B cell (primary cell): Measurements from ENCODE around the gene RBM45. TPM values are rescaled to one million over a fixed set of nuclear protein-coding genes. Genes with fewer than 3 reads are reported as not detected.

Source experiments
- ATAC-seq: fragments of 200-7000 bp; cut with Tn5 transposase; one replicate; pipeline ENCODE4 v1.10.0; 2021; ENCODE audit warnings: low read depth, mild to moderate bottlenecking, moderate number of reproducible peaks, moderate library complexity
- CTCF ChIA-PET: fragments of 350-600 bp; sonication (Branson Sonifier 250); formaldehyde crosslinking; loops from one replicate; lab custom pipeline; 2021; ENCODE audit warnings: antibody characterized with exemption, inconsistent platforms; lab: Charles Lee
- POLR2A ChIA-PET: fragments of 350-600 bp; sonication (Branson Sonifier 250); formaldehyde crosslinking; loops from one replicate; lab custom pipeline; 2021; ENCODE audit warnings: antibody characterized with exemption; lab: Charles Lee
- DNase-seq: peaks from one replicate; pipeline ENCODE4 v3.0.0; 2013
- H2AFZ ChIP-seq: 2 replicates; pipeline ENCODE4 v1.6.1; 2012; ENCODE audit warnings: mild to moderate bottlenecking, low read depth, low read length; ENCODE audit not compliant: insufficient read depth, poor library complexity, severe bottlenecking
- H3K27ac ChIP-seq, 2 donors: 1 replicate in 1 of 2; 2 replicates in 1 of 2; pipeline ENCODE4 v1.5.1; 2012 to 2013; ENCODE audit warnings: low read length in 2 of 2, mild to moderate bottlenecking in 2 of 2, moderate library complexity in 1 of 2
- H3K27me3 ChIP-seq, 4 experiments: fragments of 200-600 bp in 1 of 4; sonication (generic) in 1 of 4; replicated peaks in 1 of 4; 1 replicate in 2 of 4; 2 replicates in 2 of 4; pipeline versions ENCODE4 v1.6.1 to v1.7.0; 2013 to 2016; ENCODE audit warnings: low read length in 3 of 4, mild to moderate bottlenecking in 2 of 4, mixed read lengths in 1 of 4, moderate library complexity in 1 of 4; ENCODE audit not compliant: insufficient read depth in 4 of 4, control insufficient read depth in 3 of 4; ENCODE audit errors: control extremely low read depth in 1 of 4
- H3K36me3 ChIP-seq, 2 experiments: replicated peaks in 1 of 2; 1 replicate in 1 of 2; 2 replicates in 1 of 2; pipeline versions ENCODE4 v1.6.1 to v1.7.1; 2013; ENCODE audit warnings: low read length in 1 of 2; ENCODE audit not compliant: insufficient read depth in 2 of 2, control insufficient read depth in 1 of 2; ENCODE audit errors: control extremely low read depth in 1 of 2, extremely low read depth in 1 of 2
- H3K4me1 ChIP-seq, 2 donors: fragments of 200-600 bp in 1 of 2; sonication (generic) in 1 of 2; 1 replicate in 1 of 2; 2 replicates in 1 of 2; pipeline versions ENCODE4 v1.5.1 to v1.6.1; 2013 to 2017; ENCODE audit warnings: low read length in 2 of 2; ENCODE audit not compliant: control insufficient read depth in 2 of 2, insufficient read depth in 2 of 2
- H3K4me2 ChIP-seq: replicated peaks from 2 replicates; pipeline ENCODE3; 2012; ENCODE audit warnings: mild to moderate bottlenecking, low read depth, low read length; ENCODE audit not compliant: poor library complexity, severe bottlenecking
- H3K4me3 ChIP-seq, 5 experiments: fragments of 200-600 bp in 1 of 5; sonication (generic) in 1 of 5; 1 replicate in 3 of 5; 2 replicates in 2 of 5; pipeline versions ENCODE4 v1.5.1 to v1.7.0; 2011 to 2016; ENCODE audit warnings: low read length in 4 of 5, mild to moderate bottlenecking in 4 of 5, low read depth in 2 of 5, control low read depth in 1 of 5, moderate library complexity in 1 of 5; ENCODE audit not compliant: insufficient read depth in 1 of 5; ENCODE audit errors: control extremely low read depth in 1 of 5, extremely low read depth in 1 of 5
- H3K79me2 ChIP-seq: fragments of 200-600 bp; sonication (generic); one replicate; pipeline ENCODE4 v1.6.0; 2016; ENCODE audit warnings: low read length; ENCODE audit not compliant: control insufficient read depth, insufficient read depth
- H3K9ac ChIP-seq: fragments of 200-600 bp; sonication (generic); 2 replicates; pipeline ENCODE4 v1.6.1; 2017; ENCODE audit warnings: mild to moderate bottlenecking, low read length, moderate library complexity
- H3K9me3 ChIP-seq, 3 donors: one replicate each; pipeline versions ENCODE4 v1.6.1 to v1.7.1; 2013; ENCODE audit warnings: low read length in 2 of 3; ENCODE audit not compliant: control insufficient read depth in 2 of 3, insufficient read depth in 1 of 3; ENCODE audit errors: control extremely low read depth in 1 of 3
- H4K20me1 ChIP-seq: 2 replicates; pipeline ENCODE4 v1.6.0; 2012; ENCODE audit warnings: mild to moderate bottlenecking, low read length; ENCODE audit not compliant: insufficient read depth, control insufficient read depth, poor library complexity, severe bottlenecking
- H3K27ac Mint-ChIP-seq: one replicate; pipeline ENCODE4 v1.8.0; 2021; ENCODE audit warnings: mixed read lengths
- H3K27me3 Mint-ChIP-seq: one replicate; pipeline ENCODE4 v1.8.0; 2021; ENCODE audit warnings: mixed read lengths
- H3K4me1 Mint-ChIP-seq: one replicate; pipeline ENCODE4 v1.8.0; 2021; ENCODE audit warnings: mixed read lengths
- H3K4me3 Mint-ChIP-seq: one replicate; pipeline ENCODE4 v1.8.0; 2021; ENCODE audit warnings: mixed read lengths
- H3K9me3 Mint-ChIP-seq: one replicate; pipeline ENCODE4 v1.8.0; 2022; ENCODE audit warnings: mixed read lengths; ENCODE audit not compliant: insufficient read depth
- EZH2 ChIP-seq: IDR thresholded peaks from 2 replicates; pipeline ENCODE4 v1.6.1; 2012; ENCODE audit warnings: borderline replicate concordance, low read depth, mild to moderate bottlenecking, moderate library complexity, low read length; ENCODE audit not compliant: insufficient read depth, poor library complexity, severe bottlenecking
- WGBS: methylation state at CpG from one replicate; pipeline ENCODE4 v1.1.5; 2013; ENCODE audit warnings: missing lambda C conversion rate; ENCODE audit not compliant: insufficient coverage; 5-methylcytosine and 5-hydroxymethylcytosine counted together
- intact Hi-C: fragments of 100-400 bp; cut with micrococcal nuclease; formaldehyde crosslinking; loops from one replicate; pipeline ENCODE4 v1.10.0; 2022
- polyA plus RNA-seq: library from polyadenylated mRNA; depleted of rRNA; stranded (reverse); fragments of >200 nt; gene quantifications from 2 replicates; pipeline ENCODE4 v1.2.3, GENCODE V29; 2012
- total RNA-seq, 2 donors: library from RNA; stranded (reverse); fragments of 120-200 nt in 1 of 2; gene quantifications; 1 replicate in 1 of 2; 2 replicates in 1 of 2; pipeline versions ENCODE4 v1.2.3 to v1.2.4, GENCODE V29; 2013 to 2022
- TF ChIP-seq, protein P1 (sequence below): fragments of 200-600 bp; IDR thresholded peaks from one replicate; pipeline ENCODE4 v1.8.0; 2022; ENCODE audit warnings: antibody characterized with exemption, mild to moderate bottlenecking

RBM45 gene
- total and polyA plus RNA-seq, 2 donors (not counting 1 experiment from before 2014, with no cell fraction given): 4.6 to 24.0 TPM

DNA sequence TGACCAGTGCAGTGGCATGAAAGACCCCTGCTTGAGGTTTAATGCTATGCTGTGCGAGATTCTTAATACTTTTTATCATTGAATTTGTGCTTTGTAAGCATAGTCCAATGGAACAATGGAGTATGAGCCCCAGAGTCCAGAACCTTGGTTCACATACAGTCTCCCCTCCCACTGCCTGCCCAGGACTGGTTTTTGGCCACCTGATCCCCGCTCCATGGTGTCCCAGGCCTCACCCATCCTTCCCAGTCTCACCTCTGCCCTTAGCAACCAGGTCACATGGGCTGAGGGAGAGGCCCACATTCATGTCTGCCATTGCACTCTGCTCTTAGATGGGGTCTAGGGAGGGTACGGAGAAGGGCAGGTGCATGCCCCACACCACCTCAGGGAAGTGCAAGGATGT lies 45.9 kb upstream of the RBM45 start:
- H2AFZ ChIP-seq: no peak overlapping the region
- Mint-ChIP-seq H3K9me3 (no peaks in the 10 kb centered on the region), H3K4me1 (no peaks in the 10 kb centered on the region), H3K27me3 (peaks cover 41% of the 10 kb centered on the region), H3K4me3 (no peak overlapping the region), H3K27ac (no peak overlapping the region)
- H3K4me2 ChIP-seq: no peak overlapping the region
- no peaks in the 10 kb centered on the region for H4K20me1 ChIP-seq
- intact Hi-C loops: no loop called here
- no peak overlapping the region for H3K27ac ChIP-seq
- peaks cover 0 to 15% (median 4%) of the 10 kb centered on the region in 4 experiments for H3K27me3 ChIP-seq
- H3K9me3 ChIP-seq: no peaks in the 10 kb centered on the region
- H3K4me1 ChIP-seq: no peaks in the 10 kb centered on the region
- no peak overlapping the region for H3K4me3 ChIP-seq
- ChIA-PET CTCF (no interaction called here), POLR2A (no interaction called here)
- H3K79me2 ChIP-seq: no peaks in the 10 kb centered on the region
- no peaks in the 10 kb centered on the region for H3K36me3 ChIP-seq
- TF ChIP-seq EZH2: no peak
- TF ChIP-seq, protein P1, sequence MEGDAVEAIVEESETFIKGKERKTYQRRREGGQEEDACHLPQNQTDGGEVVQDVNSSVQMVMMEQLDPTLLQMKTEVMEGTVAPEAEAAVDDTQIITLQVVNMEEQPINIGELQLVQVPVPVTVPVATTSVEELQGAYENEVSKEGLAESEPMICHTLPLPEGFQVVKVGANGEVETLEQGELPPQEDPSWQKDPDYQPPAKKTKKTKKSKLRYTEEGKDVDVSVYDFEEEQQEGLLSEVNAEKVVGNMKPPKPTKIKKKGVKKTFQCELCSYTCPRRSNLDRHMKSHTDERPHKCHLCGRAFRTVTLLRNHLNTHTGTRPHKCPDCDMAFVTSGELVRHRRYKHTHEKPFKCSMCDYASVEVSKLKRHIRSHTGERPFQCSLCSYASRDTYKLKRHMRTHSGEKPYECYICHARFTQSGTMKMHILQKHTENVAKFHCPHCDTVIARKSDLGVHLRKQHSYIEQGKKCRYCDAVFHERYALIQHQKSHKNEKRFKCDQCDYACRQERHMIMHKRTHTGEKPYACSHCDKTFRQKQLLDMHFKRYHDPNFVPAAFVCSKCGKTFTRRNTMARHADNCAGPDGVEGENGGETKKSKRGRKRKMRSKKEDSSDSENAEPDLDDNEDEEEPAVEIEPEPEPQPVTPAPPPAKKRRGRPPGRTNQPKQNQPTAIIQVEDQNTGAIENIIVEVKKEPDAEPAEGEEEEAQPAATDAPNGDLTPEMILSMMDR: no peak
- H3K9ac ChIP-seq: no peak overlapping the region
- WGBS: no CpG with 5 or more reads among the region's 3 CpGs
- no peak for DNase-seq
- ATAC-seq: no peak

DNA sequence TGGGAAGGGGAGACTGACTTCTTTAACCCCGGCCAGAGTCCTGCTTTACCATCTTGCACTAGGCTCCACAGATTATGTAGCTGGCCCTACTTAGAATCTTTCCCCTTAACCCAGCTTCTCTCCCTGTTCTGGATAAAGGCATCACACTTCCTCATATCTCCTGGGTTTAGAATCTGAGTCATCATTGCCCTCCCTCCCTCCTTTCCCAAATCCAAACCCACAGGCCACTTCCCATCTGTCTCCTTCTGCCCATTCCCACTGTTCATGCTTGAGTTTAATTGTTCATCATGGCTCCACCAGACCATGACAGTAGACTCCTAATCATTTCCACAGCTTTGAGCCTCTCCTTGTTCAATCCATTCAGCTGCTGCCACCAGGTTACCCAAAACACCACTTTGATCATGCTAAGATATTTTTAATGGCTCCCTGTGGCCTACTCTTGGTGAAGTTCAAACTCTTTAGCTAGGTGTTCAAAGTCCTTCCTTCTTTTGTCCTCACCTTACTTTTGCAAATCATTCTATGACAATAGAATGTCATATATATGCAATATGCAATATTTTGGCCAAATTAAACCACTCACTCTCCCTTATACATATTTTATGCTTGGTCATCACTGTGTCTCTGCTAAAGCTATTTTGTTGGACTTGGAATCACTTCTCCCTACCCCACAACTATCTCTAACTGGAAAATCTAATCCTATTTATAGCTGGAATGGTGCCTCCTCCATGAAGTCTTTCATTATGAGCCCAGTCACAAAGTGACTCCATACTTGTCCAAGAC lies 45.2 kb upstream of the RBM45 start:
- H2AFZ ChIP-seq: no peak overlapping the region
- peaks cover 0 to 15% (median 7%) of the 10 kb centered on the region in 4 experiments for H3K27me3 ChIP-seq
- intact Hi-C loops: no loop called here
- Mint-ChIP-seq H3K27ac (no peak overlapping the region), H3K4me3 (no peak overlapping the region), H3K9me3 (no peaks in the 10 kb centered on the region), H3K4me1 (no peaks in the 10 kb centered on the region), H3K27me3 (peaks cover 45% of the 10 kb centered on the region)
- no peaks in the 10 kb centered on the region for H3K36me3 ChIP-seq
- H3K4me1 ChIP-seq: no peaks in the 10 kb centered on the region
- ATAC-seq: no peak
- H4K20me1 ChIP-seq: no peaks in the 10 kb centered on the region
- H3K9ac ChIP-seq: no peak overlapping the region
- H3K79me2 ChIP-seq: no peaks in the 10 kb centered on the region
- no peak overlapping the region for H3K4me3 ChIP-seq
- TF ChIP-seq, protein P1: no peak
- no peak for TF ChIP-seq EZH2
- H3K27ac ChIP-seq: no peak overlapping the region
- WGBS: 100% methylated on average over 1 of the region's 1 CpG
- H3K9me3 ChIP-seq: peaks cover 0 to 6% (median 0%) of the 10 kb centered on the region in 3 donors
- H3K4me2 ChIP-seq: no peak overlapping the region
- CTCF ChIA-PET: no interaction called here
- no peak for DNase-seq
- POLR2A ChIA-PET: no interaction called here
